Liver (tissue), 9 donors: Measurements from ENCODE around the gene STX2. TPM values are rescaled to one million over a fixed set of nuclear protein-coding genes. Genes with fewer than 3 reads are reported as not detected.
"Not testable (repeated sequence)": the region's sequence is repeated elsewhere in the genome, so short reads cannot be mapped to it uniquely, and the experiment has no call there.

Experiments
- DNase-seq: peaks from one replicate; pipeline ENCODE4 v3.0.0-alpha.2; 2017; ENCODE audit warnings: low spot score
- H3K27ac ChIP-seq, 2 donors: one replicate each; pipeline ENCODE4 v1.7.0; 2013; ENCODE audit warnings: inconsistent platforms in 2 of 2, low read length in 2 of 2, control low read depth in 1 of 2, low read depth in 1 of 2, mild to moderate bottlenecking in 1 of 2
- H3K27me3 ChIP-seq, 4 donors: one replicate each; pipeline versions ENCODE4 v1.6.1 to v1.7.0; 2013; ENCODE audit warnings: low read length in 3 of 4, inconsistent platforms in 1 of 4, mild to moderate bottlenecking in 1 of 4, moderate library complexity in 1 of 4; ENCODE audit not compliant: control insufficient read depth in 4 of 4, insufficient read depth in 4 of 4
- H3K36me3 ChIP-seq, 4 donors: one replicate each; pipeline versions ENCODE4 v1.6.1 to v1.7.0; 2013; ENCODE audit warnings: low read length in 3 of 4, mild to moderate bottlenecking in 3 of 4, low read depth in 1 of 4, moderate library complexity in 1 of 4; ENCODE audit not compliant: control insufficient read depth in 4 of 4, insufficient read depth in 3 of 4
- H3K4me1 ChIP-seq, 4 donors: one replicate each; pipeline versions ENCODE4 v1.6.1 to v1.7.0; 2013; ENCODE audit warnings: low read length in 3 of 4, mild to moderate bottlenecking in 3 of 4, moderate library complexity in 1 of 4; ENCODE audit not compliant: control insufficient read depth in 4 of 4, insufficient read depth in 4 of 4
- H3K4me3 ChIP-seq, 3 donors: one replicate each; pipeline versions ENCODE4 v1.6.1 to v1.7.0; 2013; ENCODE audit warnings: low read length in 3 of 3, control low read depth in 1 of 3, low read depth in 1 of 3, mild to moderate bottlenecking in 1 of 3
- H3K9ac ChIP-seq, 2 donors: one replicate each; pipeline ENCODE4 v1.7.0; 2013; ENCODE audit warnings: low read length in 2 of 2, mild to moderate bottlenecking in 2 of 2, moderate library complexity in 2 of 2, control low read depth in 1 of 2, low read depth in 1 of 2
- H3K9me3 ChIP-seq, 4 donors: one replicate each; pipeline versions ENCODE4 v1.6.1 to v1.7.0; 2013; ENCODE audit warnings: low read length in 3 of 4; ENCODE audit not compliant: control insufficient read depth in 4 of 4
- ATF3 ChIP-seq: IDR thresholded peaks from 2 replicates; pipeline ENCODE4 v1.6.1; 2016; ENCODE audit warnings: antibody characterized with exemption
- CTCF ChIP-seq: fragments of 150-350 bp; IDR thresholded peaks from 2 replicates; pipeline ENCODE4 v1.5.1; 2017; ENCODE audit warnings: improper control_type of control experiment, low read depth, low read length; ENCODE audit not compliant: missing input control
- FOXA2 ChIP-seq: IDR thresholded peaks from 2 replicates; pipeline ENCODE4 v1.6.1; 2016; ENCODE audit warnings: antibody characterized with exemption
- HNF4A ChIP-seq, 2 donors: conservative IDR thresholded peaks; 2 replicates each; pipeline ENCODE4 v1.6.1; 2016; ENCODE audit warnings: antibody characterized with exemption in 2 of 2, mild to moderate bottlenecking in 2 of 2
- HNF4G ChIP-seq: IDR thresholded peaks from 2 replicates; pipeline ENCODE4 v1.6.1; 2016; ENCODE audit warnings: antibody characterized with exemption
- NR2F2 ChIP-seq: IDR thresholded peaks from 2 replicates; pipeline ENCODE4 v1.6.1; 2016; ENCODE audit warnings: antibody characterized with exemption
- REST ChIP-seq: IDR thresholded peaks from 2 replicates; pipeline ENCODE4 v1.6.1; 2016; ENCODE audit warnings: antibody characterized with exemption, mild to moderate bottlenecking
- TAF1 ChIP-seq: conservative IDR thresholded peaks from 2 replicates; pipeline ENCODE4 v1.6.1; 2016; ENCODE audit warnings: antibody characterized with exemption, mild to moderate bottlenecking
- YY1 ChIP-seq: IDR thresholded peaks from 2 replicates; pipeline ENCODE4 v1.6.1; 2016; ENCODE audit warnings: antibody characterized with exemption, mild to moderate bottlenecking
- WGBS: extraction: QIAGEN DNeasy Blood & Tissue Kit; methylation state at CpG from one replicate; pipeline ENCODE4 v1.1.7; 2013; 5-methylcytosine and 5-hydroxymethylcytosine counted together
- polyA plus RNA-seq, 2 donors: library from polyadenylated mRNA; stranded (reverse) in 1 of 2; unstranded in 1 of 2; fragments of 200-250 nt in 1 of 2; fragments of >200 nt in 1 of 2; fragmentation: Nextera tagmentation in 1 of 2; extraction: Ambion mirVana in 1 of 2; gene quantifications; one replicate each; pipeline versions ENCODE4 v1.2.1 to v1.2.3, GENCODE V29; 2013 to 2015
- total RNA-seq, 2 donors: library from RNA; depleted of rRNA; stranded (reverse); fragments of >200 nt; gene quantifications; one replicate each; pipeline ENCODE4 v1.2.3, GENCODE V29; 2014
- donor health status: healthy.
- donor health status: healthy.
- donor health status: healthy.
- donor health status: healthy.
- donor health status: healthy.

The STX2 gene
- total and polyA plus RNA-seq, 4 donors = 4.7 to 13.8 (median 8.9) TPM

GRCh38 chr12:130863298-130863697 is 24.2 kb upstream of the STX2 start:
- no peak overlapping the region for H3K9ac ChIP-seq
- H3K27ac ChIP-seq = no peak overlapping the region
- WGBS = 40% methylated on average over 5 of the region's 5 CpGs
- TF ChIP-seq HNF4A (conservative IDR thresholded peaks at IDR 0.05) (peak; percentile 26 to 41), NR2F2 (no peak), YY1 (peak; percentile 45), FOXA2 (peak; percentile 28), CTCF (no peak), HNF4G (no peak)
- H3K36me3 ChIP-seq = no peaks in the 10 kb centered on the region
- no peaks in the 10 kb centered on the region for H3K27me3 ChIP-seq
- no peak for DNase-seq
- H3K9me3 ChIP-seq = no peaks in the 10 kb centered on the region
- no peak overlapping the region for H3K4me3 ChIP-seq
- no peaks in the 10 kb centered on the region for H3K4me1 ChIP-seq

- not testable (repeated sequence) for DNase-seq, H3K9ac ChIP-seq, H3K36me3 ChIP-seq, H3K9me3 ChIP-seq, H3K27me3 ChIP-seq, H3K4me3 ChIP-seq, H3K4me1 ChIP-seq, H3K27ac ChIP-seq
- WGBS = 97% methylated on average over 8 of the region's 8 CpGs
Measured at GRCh38 chr12:130862771-130863170, 23.7 kb upstream of the STX2 start.

GRCh38 chr12:130862161-130862560 is 23.1 kb upstream of the STX2 start:
- no peak for DNase-seq
- no peaks in the 10 kb centered on the region for H3K4me1 ChIP-seq
- H3K4me3 ChIP-seq = no peak overlapping the region
- H3K27ac ChIP-seq = no peak overlapping the region
- H3K9ac ChIP-seq = no peak overlapping the region
- H3K9me3 ChIP-seq = peaks cover 0 to 4% (median 0%) of the 10 kb centered on the region in 4 donors
- no peaks in the 10 kb centered on the region for H3K27me3 ChIP-seq
- no peaks in the 10 kb centered on the region for H3K36me3 ChIP-seq
- WGBS = 87% methylated on average over 4 of the region's 4 CpGs
- no peak for TF ChIP-seq TAF1
- no peak for TF ChIP-seq HNF4G
- no peak for TF ChIP-seq REST
- TF ChIP-seq HNF4A (conservative IDR thresholded peaks at IDR 0.05) = no peak
- no peak for TF ChIP-seq ATF3
- no peak for TF ChIP-seq NR2F2
- TF ChIP-seq CTCF = no peak
